NCI-H2196 treated with DMSO at 0.1 percent for 48 hours (cell line): ENCODE measurements around the gene SPIRE2.
A peak's percentile ranks its signal among the peaks of the same experiment; 100 is the strongest.
"Not testable (repeated sequence)": the region's sequence is repeated elsewhere in the genome, so short reads cannot be mapped to it uniquely, and the experiment has no call there.

Experiments used
- DNase-seq: peaks from one replicate; lab custom pipeline; 2025; ENCODE audit not compliant: unreplicated experiment; lab: John Stamatoyannopoulos, UW

The SPIRE2 gene

GRCh38 chr16:89912143-89912542 lies 83.9 kb downstream of the SPIRE2 start:
- no peak for DNase-seq

- DNase-seq = no peak
Measured at GRCh38 chr16:89912627-89913026, 84.4 kb downstream of the SPIRE2 start.

GRCh38 chr16:89913408-89914387 lies 85.4 kb downstream of the SPIRE2 start:
- no peak for DNase-seq

- not testable (repeated sequence) for DNase-seq
Measured at GRCh38 chr16:89914642-89915285, 86.5 kb downstream of the SPIRE2 start.

- DNase-seq = no peak
Measured at GRCh38 chr16:89915303-89916232, 87.3 kb downstream of the SPIRE2 start.

GRCh38 chr16:89917773-89918452 lies 89.6 kb downstream of the SPIRE2 start:
- peak; percentile 26 for DNase-seq

- DNase-seq = no peak
Measured at GRCh38 chr16:89918453-89919347, 90.4 kb downstream of the SPIRE2 start, which contains the start of gene MC1R. Gene MC1R, plus strand, starts transcription at chr16:89918862. Its CDS starts 397 bp downstream, at chr16:89919259.

- DNase-seq = no peak
Measured at GRCh38 chr16:89919535-89920406, 91.5 kb downstream of the SPIRE2 start.

- no peak for DNase-seq
Measured at GRCh38 chr16:89920723-89921122, 92.4 kb downstream of the SPIRE2 start.
